H1 (cell line): ENCODE data around the gene COL4A3. TPM values are rescaled to one million over a fixed set of nuclear protein-coding genes. Genes with fewer than 3 reads are reported as not detected.

Source experiments
- CTCF ChIA-PET: fragments of 300-600 bp; sonication (Branson Sonifier 250); formaldehyde crosslinking; loops from one replicate; lab custom pipeline; 2021; ENCODE audit not compliant: partially characterized antibody; lab: Charles Lee
- POLR2A ChIA-PET: fragments of 300-600 bp; sonication (Branson Sonifier 250); formaldehyde crosslinking; loops from one replicate; lab custom pipeline; 2021; ENCODE audit warnings: inconsistent platforms; ENCODE audit not compliant: partially characterized antibody; lab: Charles Lee
- DNase-seq, 2 experiments: peaks; one replicate each; pipeline versions ENCODE4 v3.0.0 to v3.0.0-alpha.2; 2010 to 2022; ENCODE audit warnings: low spot score in 2 of 2, low read depth in 1 of 2, mixed read lengths in 1 of 2
- FAIRE-seq: peaks from 2 replicates; lab custom pipeline; 2011; peaks lifted over from hg19 to GRCh38; lab: Jason Lieb, UNC
- H2AFZ ChIP-seq: 2 replicates; pipeline ENCODE4 v1.8.1; 2012; ENCODE audit warnings: low read length, inconsistent platforms
- H2AK5ac ChIP-seq: 2 replicates; pipeline ENCODE4 v1.6.1; 2013; ENCODE audit warnings: low read depth, low read length
- H2BK120ac ChIP-seq: replicated peaks from 2 replicates; pipeline ENCODE3; 2013; ENCODE audit warnings: low read depth, low read length, inconsistent platforms
- H2BK12ac ChIP-seq: 2 replicates; pipeline ENCODE4 v1.6.1; 2013; ENCODE audit warnings: low read depth, low read length
- H2BK15ac ChIP-seq: 2 replicates; pipeline ENCODE4 v1.6.1; 2013; ENCODE audit warnings: low read length
- H2BK20ac ChIP-seq: 2 replicates; pipeline ENCODE4 v1.6.1; 2013; ENCODE audit warnings: low read length
- H2BK5ac ChIP-seq: 2 replicates; pipeline ENCODE4 v1.6.1; 2013; ENCODE audit warnings: low read depth, low read length
- H3K14ac ChIP-seq: 2 replicates; pipeline ENCODE4 v1.6.1; 2013; ENCODE audit warnings: inconsistent platforms; ENCODE audit not compliant: insufficient read length
- H3K18ac ChIP-seq: 2 replicates; pipeline ENCODE4 v1.6.1; 2013; ENCODE audit warnings: low read length; ENCODE audit errors: extremely low read depth
- H3K23ac ChIP-seq: 2 replicates; pipeline ENCODE4 v1.6.1; 2013; ENCODE audit warnings: inconsistent platforms; ENCODE audit not compliant: insufficient read length
- H3K23me2 ChIP-seq: 2 replicates; pipeline ENCODE4 v1.6.1; 2013; ENCODE audit warnings: low read depth, low read length
- H3K27ac ChIP-seq: 2 replicates; pipeline ENCODE4 v1.6.1; 2011; ENCODE audit warnings: low read depth, low read length, inconsistent platforms
- H3K27me3 ChIP-seq, 4 experiments: replicated peaks in 1 of 4; 1 replicate in 1 of 4; 2 replicates in 3 of 4; pipeline versions ENCODE4 v1.6.1 to v1.8.1; 2011 to 2013; ENCODE audit warnings: low read length in 3 of 4, mild to moderate bottlenecking in 3 of 4, inconsistent platforms in 2 of 4, mixed read lengths in 2 of 4, moderate library complexity in 1 of 4; ENCODE audit not compliant: control insufficient read depth in 3 of 4, insufficient read depth in 3 of 4; ENCODE audit errors: extremely low read depth in 1 of 4
- H3K36me3 ChIP-seq, 4 experiments: 2 replicates each; pipeline versions ENCODE4 v1.6.1 to v1.8.1; 2011 to 2013; ENCODE audit warnings: mild to moderate bottlenecking in 4 of 4, low read length in 3 of 4, moderate library complexity in 2 of 4, control low read depth in 1 of 4, inconsistent platforms in 1 of 4; ENCODE audit not compliant: insufficient read depth in 4 of 4, control insufficient read depth in 2 of 4
- H3K4ac ChIP-seq: replicated peaks from 2 replicates; pipeline ENCODE3; 2013; ENCODE audit warnings: low read length, low read depth, mixed read lengths, inconsistent platforms; ENCODE audit not compliant: insufficient read length
- H3K4me1 ChIP-seq, 4 experiments: replicated peaks in 1 of 4; 1 replicate in 1 of 4; 2 replicates in 3 of 4; pipeline versions ENCODE4 v1.6.1 to v1.8.1; 2011 to 2013; ENCODE audit warnings: low read length in 3 of 4, inconsistent platforms in 2 of 4, mixed read lengths in 1 of 4; ENCODE audit not compliant: insufficient read depth in 4 of 4, control insufficient read depth in 3 of 4
- H3K4me2 ChIP-seq, 2 experiments: 2 replicates each; pipeline versions ENCODE4 v1.6.1 to v1.8.1; 2011 to 2013; ENCODE audit warnings: low read depth in 2 of 2, low read length in 2 of 2, control low read depth in 1 of 2, inconsistent platforms in 1 of 2, mild to moderate bottlenecking in 1 of 2; ENCODE audit not compliant: insufficient read depth in 1 of 2
- H3K4me3 ChIP-seq, 4 experiments: fragments of 200-600, 300-600 bp in 1 of 4; sonication (generic), shearing (Covaris generic), sonication (Bioruptor Twin) in 1 of 4; 2 replicates each; pipeline versions ENCODE4 v1.5.1 to v1.8.1; 2011 to 2016; ENCODE audit warnings: low read length in 4 of 4, low read depth in 3 of 4, control low read depth in 2 of 4, inconsistent platforms in 2 of 4, mild to moderate bottlenecking in 2 of 4, mixed read lengths in 1 of 4, moderate library complexity in 1 of 4; ENCODE audit not compliant: insufficient read depth in 2 of 4; ENCODE audit errors: extremely low read depth in 1 of 4
- H3K56ac ChIP-seq: replicated peaks from 2 replicates; pipeline ENCODE3; 2013; ENCODE audit warnings: low read depth, mild to moderate bottlenecking, mixed read lengths, low read length, inconsistent platforms; ENCODE audit not compliant: insufficient read length
- H3K79me1 ChIP-seq: 2 replicates; pipeline ENCODE4 v1.6.1; 2013; ENCODE audit warnings: low read depth, low read length, control low read depth
- H3K79me2 ChIP-seq, 2 experiments: 2 replicates each; pipeline versions ENCODE4 v1.6.1 to v1.8.1; 2012 to 2013; ENCODE audit warnings: low read length in 2 of 2, mild to moderate bottlenecking in 2 of 2, inconsistent platforms in 1 of 2; ENCODE audit not compliant: insufficient read depth in 2 of 2, control insufficient read depth in 1 of 2
- H3K9ac ChIP-seq, 4 experiments: replicated peaks in 1 of 4; 1 replicate in 1 of 4; 2 replicates in 3 of 4; pipeline versions ENCODE4 v1.6.1 to v1.8.1; 2011 to 2013; ENCODE audit warnings: low read depth in 3 of 4, low read length in 3 of 4, control low read depth in 2 of 4, mild to moderate bottlenecking in 2 of 4, moderate library complexity in 2 of 4, inconsistent platforms in 1 of 4; ENCODE audit errors: extremely low read depth in 1 of 4
- H3K9me3 ChIP-seq, 2 experiments: 2 replicates each; pipeline versions ENCODE4 v1.6.1 to v1.8.1; 2012 to 2013; ENCODE audit warnings: mild to moderate bottlenecking in 2 of 2, moderate library complexity in 2 of 2, control low read depth in 1 of 2, inconsistent platforms in 1 of 2, low read depth in 1 of 2, low read length in 1 of 2, mixed read lengths in 1 of 2; ENCODE audit not compliant: insufficient read depth in 2 of 2
- H4K20me1 ChIP-seq, 2 experiments: replicated peaks in 1 of 2; 2 replicates each; pipeline versions ENCODE3 to v1.8.1; 2011 to 2013; ENCODE audit warnings: inconsistent platforms in 2 of 2, low read length in 2 of 2, mild to moderate bottlenecking in 1 of 2; ENCODE audit not compliant: insufficient read depth in 2 of 2, control insufficient read depth in 1 of 2
- H4K5ac ChIP-seq: 2 replicates; pipeline ENCODE4 v1.6.1; 2013; ENCODE audit warnings: low read length, low read depth, mixed read lengths, inconsistent platforms; ENCODE audit not compliant: insufficient read length
- H4K8ac ChIP-seq: 2 replicates; pipeline ENCODE4 v1.8.0; 2013; ENCODE audit warnings: mild to moderate bottlenecking, moderate library complexity, low read length, inconsistent platforms; ENCODE audit not compliant: insufficient read depth; ENCODE audit errors: extremely low read depth
- H4K91ac ChIP-seq: replicated peaks from 2 replicates; pipeline ENCODE3; 2013; ENCODE audit warnings: low read length, mixed read lengths, inconsistent platforms; ENCODE audit not compliant: insufficient read length
- ASH2L ChIP-seq: fragments of 200-600, 300-600 bp; sonication (generic); IDR thresholded peaks from one replicate; pipeline ENCODE4 v1.7.1; 2017; ENCODE audit warnings: low read length
- BCL11A ChIP-seq, 2 experiments: IDR thresholded peaks; one replicate each; pipeline ENCODE4 v1.6.1; 2011; ENCODE audit warnings: low read depth in 2 of 2, low read length in 2 of 2, mild to moderate bottlenecking in 2 of 2
- KDM1A ChIP-seq: fragments of 200-600, 300-600 bp; sonication (generic); IDR thresholded peaks from 2 replicates; pipeline ENCODE4 v1.7.1; 2016; ENCODE audit warnings: mild to moderate bottlenecking, low read length, borderline replicate concordance
- MAFK ChIP-seq: IDR thresholded peaks from 2 replicates; pipeline ENCODE4 v1.6.1; 2012; ENCODE audit warnings: low read depth, mild to moderate bottlenecking, improper control_type of control experiment, low read length
- NANOG ChIP-seq: IDR thresholded peaks from 2 replicates; pipeline ENCODE4 v1.6.1; 2011; ENCODE audit warnings: low read length, low read depth, mild to moderate bottlenecking, inconsistent platforms; ENCODE audit not compliant: insufficient read depth, poor library complexity, severe bottlenecking
- RFX5 ChIP-seq: IDR thresholded peaks from 2 replicates; pipeline ENCODE4 v1.6.1; 2011; ENCODE audit warnings: low read depth, low read length, improper control_type of control experiment, borderline replicate concordance
- TAF7 ChIP-seq: optimal IDR thresholded peaks from 2 replicates; pipeline ENCODE3; 2011; ENCODE audit warnings: low read depth, mild to moderate bottlenecking, inconsistent platforms, low read length, moderate library complexity, borderline replicate concordance
- ZNF274 ChIP-seq: IDR thresholded peaks from 2 replicates; pipeline ENCODE4 v1.7.0; 2012; ENCODE audit warnings: low read length, borderline replicate concordance; ENCODE audit errors: extremely low read depth
- WGBS, 2 experiments: shearing (Covaris generic) in 1 of 2; methylation state at CpG; one replicate each; pipeline versions ENCODE4 v1.1.6 to v1.1.7; 2013 to 2015; ENCODE audit warnings: low lambda C conversion rate in 2 of 2, mixed read lengths in 2 of 2, inconsistent platforms in 1 of 2, low coverage in 1 of 2, missing lambda C conversion rate in 1 of 2; ENCODE audit not compliant: insufficient replicate concordance in 2 of 2, insufficient coverage in 1 of 2, insufficient read length in 1 of 2; ENCODE audit errors: extremely low coverage in 1 of 2, missing lambda C conversion rate in 1 of 2; 5-methylcytosine and 5-hydroxymethylcytosine counted together
- polyA plus RNA-seq, 7 experiments: library from polyadenylated mRNA; depleted of rRNA in 3 of 7; stranded (reverse) in 5 of 7; unstranded in 2 of 7; fragments of >200 nt in 5 of 7; fragments of 200-250 nt in 2 of 7; gene quantifications; 1 replicate in 5 of 7; 2 replicates in 1 of 7; 4 replicates in 1 of 7; pipeline versions ENCODE4 v1.2.1 to v1.2.3, GENCODE V29; 2011 to 2013; ENCODE audit warnings: missing spikeins in 2 of 7, mixed read lengths in 2 of 7
- total RNA-seq: library from RNA; stranded (reverse); fragmentation: NEBNext Ultra II Directional; extraction: Animal tissue kit (Norgen Biotek cat#: 25700); gene quantifications from 2 replicates; pipeline ENCODE4 v1.2.1, GENCODE V29; 2021
- TF ChIP-seq, protein P1 (sequence below): IDR thresholded peaks from 2 replicates; pipeline ENCODE4 v1.6.1; 2012; ENCODE audit warnings: inconsistent platforms
- TF ChIP-seq, protein P2 (sequence below): IDR thresholded peaks from 2 replicates; pipeline ENCODE4 v1.6.1; 2012; ENCODE audit warnings: inconsistent platforms
- TF ChIP-seq, protein P3 (sequence below): IDR thresholded peaks from 2 replicates; pipeline ENCODE4 v1.6.1; 2012; ENCODE audit warnings: low read length, inconsistent platforms

The COL4A3 gene
- total and polyA plus RNA-seq, 2 of the 8 experiments (the other 6 are each of a cell fraction or from before 2014, with no cell fraction given), result 0.12 to 0.17 TPM

DNA sequence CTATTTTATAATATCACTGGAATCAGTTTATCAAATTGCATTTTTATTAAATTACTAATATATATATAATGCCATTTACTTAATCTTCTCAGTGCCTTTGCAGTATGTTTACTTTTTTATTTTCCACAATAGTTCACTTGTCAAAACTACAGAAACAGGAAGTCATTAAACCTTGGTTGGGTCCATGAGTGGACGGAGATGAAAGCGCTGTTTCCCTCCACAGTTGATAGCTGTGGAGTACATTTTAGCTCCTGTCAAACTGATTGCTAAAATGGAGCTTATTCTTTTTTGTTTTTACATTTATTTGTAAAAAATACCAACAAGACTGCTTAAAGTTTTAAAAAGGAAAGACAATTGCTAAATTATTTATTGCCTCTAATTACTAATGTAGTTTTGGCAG, 179.8 kb downstream of the COL4A3 start:
- Histone ChIP-seq H3K4me1 (no peaks in the 10 kb centered on the region; a peak in 1 of 7 replicates), H2BK15ac (no peak overlapping the region), H3K4me2 (no peak overlapping the region), H3K23ac (no peak overlapping the region), H2BK120ac (no peak overlapping the region), H4K8ac (no peak overlapping the region), H4K91ac (no peak overlapping the region), H3K18ac (no peak overlapping the region), H4K5ac (no peak overlapping the region), H3K23me2 (no peaks in the 10 kb centered on the region), H3K14ac (no peak overlapping the region), H3K79me1 (no peaks in the 10 kb centered on the region), H3K27ac (no peak overlapping the region), H2AFZ (no peak overlapping the region), H3K79me2 (no peaks in the 10 kb centered on the region), H3K36me3 (peaks cover 0 to 42% (median 2%) of the 10 kb centered on the region in 4 experiments; a peak in 3 of 8 replicates), H3K27me3 (no peaks in the 10 kb centered on the region), H3K9me3 (no peaks in the 10 kb centered on the region), H2AK5ac (no peak overlapping the region), H4K20me1 (peaks cover 0 to 2% of the 10 kb centered on the region in 2 experiments), H3K4ac (no peak overlapping the region), H3K4me3 (no peak overlapping the region), H3K56ac (no peak overlapping the region), H2BK20ac (no peak overlapping the region), H2BK5ac (no peak overlapping the region), H2BK12ac (no peak overlapping the region), H3K9ac (no peak overlapping the region)
- CTCF ChIA-PET, result interaction anchor here (0.7 to 1.2 kb wide), 2 partner anchors 16 to 106 kb away, joined by 4 to 5 read pairs; no protein-coding TSS in a partner anchor
- DNase-seq (no peak), FAIRE-seq (no peak)
- POLR2A ChIA-PET, result no interaction called here
- 98% methylated on average over 2 of the region's 2 CpGs; no CpG with 5 or more reads in 1 of the 2 experiments for WGBS, 2 experiments
- TF ChIP-seq KDM1A, result no peak
- TF ChIP-seq ZNF274, result no peak
- TF ChIP-seq ASH2L, result no peak
- TF ChIP-seq, protein P1, sequence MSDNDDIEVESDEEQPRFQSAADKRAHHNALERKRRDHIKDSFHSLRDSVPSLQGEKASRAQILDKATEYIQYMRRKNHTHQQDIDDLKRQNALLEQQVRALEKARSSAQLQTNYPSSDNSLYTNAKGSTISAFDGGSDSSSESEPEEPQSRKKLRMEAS, result no peak
- no peak for TF ChIP-seq TAF7
- TF ChIP-seq, protein P2, sequence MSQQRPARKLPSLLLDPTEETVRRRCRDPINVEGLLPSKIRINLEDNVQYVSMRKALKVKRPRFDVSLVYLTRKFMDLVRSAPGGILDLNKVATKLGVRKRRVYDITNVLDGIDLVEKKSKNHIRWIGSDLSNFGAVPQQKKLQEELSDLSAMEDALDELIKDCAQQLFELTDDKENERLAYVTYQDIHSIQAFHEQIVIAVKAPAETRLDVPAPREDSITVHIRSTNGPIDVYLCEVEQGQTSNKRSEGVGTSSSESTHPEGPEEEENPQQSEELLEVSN, result no peak
- TF ChIP-seq RFX5, result no peak
- TF ChIP-seq, protein P3, sequence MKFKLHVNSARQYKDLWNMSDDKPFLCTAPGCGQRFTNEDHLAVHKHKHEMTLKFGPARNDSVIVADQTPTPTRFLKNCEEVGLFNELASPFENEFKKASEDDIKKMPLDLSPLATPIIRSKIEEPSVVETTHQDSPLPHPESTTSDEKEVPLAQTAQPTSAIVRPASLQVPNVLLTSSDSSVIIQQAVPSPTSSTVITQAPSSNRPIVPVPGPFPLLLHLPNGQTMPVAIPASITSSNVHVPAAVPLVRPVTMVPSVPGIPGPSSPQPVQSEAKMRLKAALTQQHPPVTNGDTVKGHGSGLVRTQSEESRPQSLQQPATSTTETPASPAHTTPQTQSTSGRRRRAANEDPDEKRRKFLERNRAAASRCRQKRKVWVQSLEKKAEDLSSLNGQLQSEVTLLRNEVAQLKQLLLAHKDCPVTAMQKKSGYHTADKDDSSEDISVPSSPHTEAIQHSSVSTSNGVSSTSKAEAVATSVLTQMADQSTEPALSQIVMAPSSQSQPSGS, result no peak
- TF ChIP-seq MAFK, result no peak
- no peak for TF ChIP-seq BCL11A (IDR thresholded peaks at IDR 0.05; ENCODE audit: low read depth in 2 of 2, low read length in 2 of 2)
- TF ChIP-seq NANOG, result no peak
